IgD-negative memory B cell (primary cell): ENCODE results near the gene CARM1. TPM values are rescaled to one million over a fixed set of nuclear protein-coding genes. Genes with fewer than 3 reads are reported as not detected.

Experiments used
- H3K27ac Mint-ChIP-seq, 3 donors: one replicate each; pipeline ENCODE4 v1.8.0; 2020 to 2022; ENCODE audit warnings: mild to moderate bottlenecking in 3 of 3, mixed read lengths in 3 of 3, moderate library complexity in 1 of 3
- H3K27me3 Mint-ChIP-seq: one replicate; pipeline ENCODE4 v1.8.0; 2021; ENCODE audit warnings: mixed read lengths
- H3K36me3 Mint-ChIP-seq: one replicate; pipeline ENCODE4 v1.8.0; 2020; ENCODE audit warnings: mild to moderate bottlenecking, mixed read lengths
- H3K4me1 Mint-ChIP-seq, 3 donors: one replicate each; pipeline ENCODE4 v1.8.0; 2020 to 2022; ENCODE audit warnings: mixed read lengths in 3 of 3, mild to moderate bottlenecking in 1 of 3
- H3K4me3 Mint-ChIP-seq, 4 donors: one replicate each; pipeline ENCODE4 v1.8.0; 2020 to 2022; ENCODE audit warnings: mild to moderate bottlenecking in 4 of 4, mixed read lengths in 4 of 4, moderate library complexity in 3 of 4
- H3K9me3 Mint-ChIP-seq, 3 donors: one replicate each; pipeline ENCODE4 v1.8.0; 2020 to 2021; ENCODE audit warnings: mixed read lengths in 3 of 3, mild to moderate bottlenecking in 1 of 3
- polyA plus RNA-seq: library from polyadenylated mRNA; unstranded; fragments of 300-500 nt; fragmentation: Illumina TruSeq; gene quantifications from one replicate; pipeline ENCODE4 v1.2.3, GENCODE V29; 2021

The CARM1 gene
- polyA plus RNA-seq, 1 donor from 2014 or later, result 1.4 TPM

DNA sequence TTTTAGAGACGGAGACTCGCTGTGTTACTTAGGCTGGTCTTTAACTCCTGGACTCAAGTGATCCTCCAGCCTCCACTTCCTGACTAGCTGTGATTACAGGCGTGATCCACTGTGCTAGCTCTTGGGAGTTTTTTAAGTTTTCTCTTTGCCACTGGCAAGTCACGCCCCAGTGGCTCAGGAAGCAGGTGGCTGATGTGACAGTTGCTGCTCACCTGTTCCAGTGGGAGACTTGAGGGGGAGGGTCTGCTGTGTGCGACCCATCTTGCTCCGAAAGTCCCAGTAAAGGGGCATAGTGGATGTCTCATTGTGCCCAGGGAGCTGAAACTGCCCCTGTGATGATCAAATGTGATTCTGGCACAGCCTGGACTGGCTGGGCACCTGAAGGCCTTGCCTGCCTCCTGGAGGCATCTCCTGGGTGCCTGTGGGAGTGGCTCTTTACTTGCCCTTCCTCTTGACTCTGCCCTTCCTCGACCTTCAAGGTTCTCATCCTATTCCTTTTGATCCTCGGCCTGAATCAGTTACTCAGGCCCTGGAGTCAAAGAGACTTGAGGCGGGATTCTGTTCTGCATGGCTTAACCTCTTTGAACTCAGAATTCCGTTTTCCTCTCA is 97.3 kb downstream of the CARM1 start:
- Mint-ChIP-seq H3K27ac (peak overlapping the region; percentile 82 to 98 (median 90)), H3K9me3 (no peaks in the 10 kb centered on the region), H3K36me3 (peaks cover 4% of the 10 kb centered on the region), H3K4me3 (peak overlapping the region; percentile 25 to 86 (median 52)), H3K27me3 (no peaks in the 10 kb centered on the region), H3K4me1 (peaks cover 27 to 33% (median 31%) of the 10 kb centered on the region in 3 donors)

DNA sequence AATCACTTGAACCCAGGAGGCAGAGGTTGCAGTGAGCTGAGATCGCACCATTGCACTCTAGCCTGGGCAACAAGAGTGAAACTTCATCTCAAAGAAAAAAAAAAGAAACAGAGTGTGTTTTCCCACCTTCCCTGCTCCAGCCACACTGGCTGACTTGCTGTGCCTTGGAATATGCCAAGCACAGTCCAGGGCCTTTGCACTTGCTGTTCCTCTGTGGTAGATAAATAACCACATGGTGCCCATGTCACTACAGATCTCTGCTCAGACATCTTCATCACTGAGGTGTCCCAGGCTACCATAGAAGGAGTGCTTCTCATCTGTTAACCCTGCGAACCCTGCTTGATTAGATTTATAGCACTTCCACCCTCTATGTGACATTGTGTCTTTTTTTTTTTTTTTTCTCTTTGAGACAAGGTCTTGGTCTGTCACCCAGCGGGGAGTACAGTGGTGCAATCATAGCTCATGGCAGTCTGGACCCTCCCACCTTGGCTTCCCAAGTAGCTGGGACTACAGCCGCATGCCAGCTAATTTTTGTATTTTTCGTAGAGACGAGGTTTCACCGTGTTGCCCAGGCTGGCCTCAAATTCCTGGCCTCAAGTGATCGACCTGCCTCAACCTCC is 99.9 kb downstream of the CARM1 start:
- H3K4me1 Mint-ChIP-seq, result peaks cover 26 to 33% (median 28%) of the 10 kb centered on the region in 3 donors
- H3K4me3 Mint-ChIP-seq, result no peak overlapping the region
- H3K27ac Mint-ChIP-seq, result no peak overlapping the region
- peaks cover 1% of the 10 kb centered on the region for H3K36me3 Mint-ChIP-seq
- H3K27me3 Mint-ChIP-seq, result no peaks in the 10 kb centered on the region
- no peaks in the 10 kb centered on the region for H3K9me3 Mint-ChIP-seq

Other genes starting within 250 kb of the CARM1 start
- 332 TPM for gene SLC44A2, start 246.0 kb upstream of the CARM1 start, polyA plus RNA-seq
- 106 TPM for gene ILF3, start 217.2 kb upstream of the CARM1 start, polyA plus RNA-seq
- gene QTRT1, start 170.1 kb upstream of the CARM1 start, polyA plus RNA-seq, result 53.5 TPM
- gene DNM2, start 153.5 kb upstream of the CARM1 start, polyA plus RNA-seq, result 109 TPM
- gene TMED1, start 35.3 kb upstream of the CARM1 start, polyA plus RNA-seq, result 26.9 TPM
- gene C19orf38, start 23.1 kb upstream of the CARM1 start, polyA plus RNA-seq, result 6.5 TPM
- gene YIPF2, start 57.1 kb downstream of the CARM1 start, polyA plus RNA-seq, result 10.2 TPM
- gene TIMM29, start 57.3 kb downstream of the CARM1 start, polyA plus RNA-seq, result 31.1 TPM
- 18.5 TPM for gene SMARCA4, start 89.5 kb downstream of the CARM1 start, polyA plus RNA-seq
- gene LDLR, start 217.9 kb downstream of the CARM1 start, polyA plus RNA-seq, result 3.3 TPM